GM19452 (cell line): ENCODE data around the gene CTSV.
A peak's percentile ranks its signal among the peaks of the same experiment; 100 is the strongest.
"Not testable (repeated sequence)": the region's sequence is repeated elsewhere in the genome, so short reads cannot be mapped to it uniquely, and the experiment has no call there.

ENCODE experiments used
- ATAC-seq: cut with Tn5 transposase; IDR thresholded peaks from one replicate; pipeline ENCODE4 v1.9.1; 2021; ENCODE audit not compliant: unreplicated experiment

Gene CTSV

DNA sequence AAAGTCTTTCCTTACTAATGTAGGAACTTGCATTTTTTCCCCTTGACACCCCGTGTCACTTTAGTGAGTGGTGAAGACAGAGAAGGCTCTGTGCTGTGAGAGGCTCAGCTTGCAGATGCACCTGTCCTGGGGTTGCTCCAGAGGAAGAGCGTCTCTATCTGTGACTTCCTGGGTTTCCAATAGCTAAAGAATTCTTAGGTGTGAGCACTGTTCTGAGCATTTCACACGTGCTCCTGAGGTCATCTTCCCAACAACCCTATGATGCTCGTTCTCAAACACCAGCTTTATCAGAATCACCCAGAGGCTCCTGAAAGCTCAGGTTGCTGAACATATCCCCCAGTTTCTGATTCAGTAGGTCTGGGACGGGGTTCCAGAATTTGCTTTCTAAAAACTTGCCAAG lies 6.4 kb upstream of the CTSV start:
- no peak for ATAC-seq

DNA sequence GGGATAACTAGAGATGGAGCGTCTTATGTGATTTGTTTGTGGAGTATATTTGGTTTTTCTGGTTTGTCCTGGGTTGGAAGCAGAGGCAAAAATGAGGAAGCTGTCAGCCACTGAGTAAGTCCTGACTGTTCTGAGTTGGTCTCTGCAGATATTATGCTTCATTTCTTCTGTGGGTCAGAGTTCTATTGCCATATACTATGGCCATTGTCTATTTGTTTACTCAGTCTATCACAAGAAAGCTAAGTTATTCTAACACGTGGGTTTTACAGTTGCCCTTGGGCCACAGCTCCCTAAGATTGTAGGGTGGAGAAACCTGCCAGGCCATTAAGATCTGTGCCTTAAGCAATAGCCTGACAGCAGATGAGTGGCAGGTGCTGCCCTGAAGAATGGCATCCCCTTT lies 3.0 kb upstream of the CTSV start:
- ATAC-seq: no peak

- no peak for ATAC-seq
These were observed 545 bp upstream of the CTSV start for GRCh38 chr9:97039514-97039860.

DNA sequence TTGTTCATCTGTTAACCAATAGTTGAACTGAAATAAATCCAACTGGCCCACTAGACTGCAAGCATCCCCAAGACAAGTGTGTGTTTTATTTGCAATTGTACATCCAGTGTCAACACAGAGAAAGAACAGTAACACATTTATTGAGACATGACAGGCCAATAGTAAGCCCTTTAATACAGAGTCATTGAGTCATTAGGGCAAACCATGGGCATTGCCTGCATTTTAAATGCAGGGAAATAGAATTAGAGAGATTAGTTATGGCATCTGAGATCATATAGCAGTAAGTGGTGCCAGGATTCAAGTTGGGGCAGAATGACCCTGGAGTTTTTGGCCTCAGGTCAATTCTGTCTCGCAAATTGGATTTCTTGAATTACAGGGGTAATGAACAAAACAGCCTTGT lies 15.4 kb downstream of the CTSV start:
- ATAC-seq: not testable (repeated sequence)

GRCh38 chr9:97013151-97014132 lies 25.5 kb downstream of the CTSV start:
- peak; percentile 83 for ATAC-seq

- peak; percentile 68 for ATAC-seq
These were observed 26.3 kb downstream of the CTSV start for GRCh38 chr9:97012617-97013016.

DNA sequence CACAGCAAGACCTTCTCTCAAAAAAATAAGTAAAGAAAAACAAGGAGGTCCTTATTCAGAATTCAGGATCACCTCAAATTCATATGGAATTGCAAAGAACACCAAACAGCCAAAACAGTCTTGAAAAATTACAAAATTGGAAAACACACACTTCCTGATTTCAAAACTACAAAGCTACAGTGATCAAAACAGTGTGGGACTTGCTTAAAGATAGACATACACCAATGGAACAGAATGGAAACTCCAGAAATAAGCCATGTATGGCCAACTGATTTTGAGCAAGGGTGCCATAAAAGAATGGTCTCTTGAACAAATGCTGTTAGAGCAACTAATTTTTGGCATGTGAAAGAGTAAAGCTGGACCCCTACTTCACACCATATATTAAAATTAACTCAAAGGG lies 36.7 kb downstream of the CTSV start:
- ATAC-seq: not testable (repeated sequence)

DNA sequence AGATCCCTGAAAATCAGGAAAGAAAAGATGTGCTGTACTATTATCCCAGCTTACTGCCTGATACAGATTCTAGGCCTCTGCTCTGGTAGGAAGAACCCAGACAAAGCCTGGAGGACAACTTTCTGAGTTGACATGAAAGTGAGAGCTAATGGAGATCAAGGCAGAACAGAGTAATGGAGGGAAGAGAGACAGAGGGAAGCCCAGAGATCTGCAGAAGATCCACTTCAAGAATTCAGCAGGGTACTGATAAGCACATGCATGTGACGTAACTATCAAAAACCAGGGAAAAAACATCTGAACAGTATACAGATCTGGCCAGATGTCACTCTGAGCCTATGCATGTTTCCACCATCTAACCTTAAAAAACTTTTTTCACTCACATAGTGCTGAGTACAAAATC lies 37.6 kb downstream of the CTSV start:
- ATAC-seq: not testable (repeated sequence)

GRCh38 chr9:97000139-97000787 lies 38.7 kb downstream of the CTSV start:
- ATAC-seq: not testable (repeated sequence)

GRCh38 chr9:96999733-97000132 lies 39.2 kb downstream of the CTSV start:
- ATAC-seq: not testable (repeated sequence)

GRCh38 chr9:96997009-96997701 lies 41.8 kb downstream of the CTSV start:
- not testable (repeated sequence) for ATAC-seq

GRCh38 chr9:96994531-96995016 lies 44.4 kb downstream of the CTSV start:
- ATAC-seq: not testable (repeated sequence)

GRCh38 chr9:96992303-96992702 lies 46.6 kb downstream of the CTSV start:
- not testable (repeated sequence) for ATAC-seq

DNA sequence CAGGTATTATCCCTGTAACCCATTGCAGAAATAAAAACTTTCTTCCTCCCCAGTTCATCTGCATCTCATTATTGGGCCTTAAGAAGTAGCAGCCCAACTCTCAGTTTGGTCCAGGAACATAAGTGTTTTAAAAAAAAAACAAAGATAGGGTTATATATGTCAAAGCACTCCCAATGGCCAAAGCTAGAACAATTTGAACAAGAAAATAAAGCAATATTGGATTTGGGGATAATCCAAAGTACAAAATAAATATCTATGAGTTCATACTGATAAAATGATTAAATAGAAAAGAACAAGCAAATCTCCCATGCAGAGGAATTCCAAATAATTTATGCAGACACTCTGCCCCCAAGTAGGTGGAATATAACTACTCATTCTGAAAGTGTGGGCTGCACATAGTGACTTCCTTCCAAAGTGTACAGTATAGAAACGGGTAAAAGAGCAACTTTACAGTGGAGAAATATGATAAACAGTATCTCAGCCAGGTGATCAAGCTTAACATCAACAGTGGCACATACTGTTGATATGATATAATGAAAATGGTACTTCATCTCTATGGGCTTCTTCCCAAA lies 49.1 kb downstream of the CTSV start:
- ATAC-seq: not testable (repeated sequence)

GRCh38 chr9:96984887-96985286 lies 54.1 kb downstream of the CTSV start:
- not testable (repeated sequence) for ATAC-seq

DNA sequence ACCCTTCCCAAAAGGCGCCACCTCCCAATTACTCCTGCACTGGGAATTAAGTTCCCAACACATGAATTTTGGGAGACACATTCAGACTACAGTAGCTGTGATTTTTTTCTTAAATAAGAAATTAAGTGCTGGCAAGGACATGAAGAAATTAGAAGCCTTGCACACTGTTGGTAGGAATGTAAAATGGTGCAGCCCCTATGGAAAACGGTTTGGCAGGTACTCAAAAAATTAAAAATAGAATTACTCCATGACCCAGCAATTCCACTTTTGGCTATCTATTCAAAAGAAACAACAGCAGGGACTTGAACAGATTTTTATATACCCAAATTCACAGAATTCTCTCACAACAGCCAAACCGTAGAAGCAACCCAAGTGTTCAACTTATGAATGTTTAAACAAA lies 54.8 kb downstream of the CTSV start:
- not testable (repeated sequence) for ATAC-seq

GRCh38 chr9:96983496-96984122 lies 55.3 kb downstream of the CTSV start:
- not testable (repeated sequence) for ATAC-seq
